Sigmoid colon (tissue), 3 donors: ENCODE data around the gene DDX60.

Experiments
- CTCF ChIP-seq, 4 experiments: fragments of 450-650 bp in 3 of 4; fragments of 200-600 bp in 1 of 4; IDR thresholded peaks; one replicate each; pipeline ENCODE4 v1.5.1; 2016 to 2019; ENCODE audit warnings: antibody characterized with exemption in 4 of 4, mild to moderate bottlenecking in 3 of 4, moderate library complexity in 2 of 4
- POLR2A ChIP-seq, 2 donors: fragments of 450-650 bp; IDR thresholded peaks; one replicate each; pipeline ENCODE4 v1.6.1; 2016; ENCODE audit warnings: antibody characterized with exemption in 2 of 2, mild to moderate bottlenecking in 2 of 2, moderate library complexity in 2 of 2

GRCh38 chr4:168335621-168336020 is 17.1 kb upstream of the DDX60 start:
- TF ChIP-seq CTCF (IDR thresholded peaks at IDR 0.05): no peak
- no peak for TF ChIP-seq POLR2A (IDR thresholded peaks at IDR 0.05)
